Measurements from ENCODE around the gene ZNF750.

The ZNF750 gene

DNA sequence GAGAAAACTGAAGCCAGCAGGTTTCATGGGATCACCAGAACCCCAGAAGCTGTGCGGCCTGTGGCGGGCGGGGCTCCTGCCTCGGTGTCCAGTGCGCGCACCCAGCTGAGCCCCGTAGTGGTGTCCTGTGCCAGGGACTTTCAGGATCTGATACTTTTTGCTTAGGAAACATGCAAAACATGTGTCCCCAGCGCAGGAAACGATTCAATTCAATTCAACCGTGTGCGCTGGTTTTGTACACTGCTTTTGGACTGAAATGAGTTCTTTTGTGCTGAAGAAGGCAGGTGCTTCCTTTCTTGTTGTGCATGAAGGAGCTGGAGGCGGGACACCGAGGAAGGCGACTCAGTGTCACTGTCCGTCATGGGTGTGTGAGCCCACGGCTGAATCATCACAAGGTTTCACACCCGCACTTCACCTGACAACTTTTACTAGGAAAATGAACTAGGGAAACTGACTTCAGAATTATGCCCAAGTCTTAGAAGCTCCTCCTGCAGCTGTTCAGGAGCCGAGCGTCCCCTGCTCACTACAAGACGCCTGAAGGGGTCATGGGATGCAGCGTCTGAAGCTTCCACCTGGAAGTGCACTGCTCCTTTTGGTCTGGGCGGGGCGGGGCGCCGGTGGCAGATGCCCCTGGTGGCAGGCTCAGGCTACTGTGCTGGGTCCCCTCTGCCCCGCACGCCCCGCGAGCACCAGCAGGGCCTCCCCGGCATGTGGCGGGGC, 31.4 kb upstream of the ZNF750 start:
- H2AFZ ChIP-seq (ENCODE audit: insufficient read depth, low read length, poor library complexity): no peak overlapping the region
- H3K4me2 ChIP-seq (ENCODE audit: low read length): no peak overlapping the region
- H3K36me3 ChIP-seq (ENCODE audit: control insufficient read depth in 1 of 2, insufficient read depth in 2 of 2, low read length in 2 of 2): peaks cover 11 to 13% of the 10 kb centered on the region in 2 experiments
- no peak overlapping the region for H3K23ac ChIP-seq (ENCODE audit: low read length)
- H3K4ac ChIP-seq (ENCODE audit: low read depth, low read length): no peak overlapping the region
- no peak overlapping the region for H2BK120ac ChIP-seq (ENCODE audit: insufficient read depth, low read length, poor library complexity)
- no peak overlapping the region for H3K18ac ChIP-seq (ENCODE audit: low read length)
- H3K79me2 ChIP-seq (ENCODE audit: control insufficient read depth, insufficient read depth, low read length, poor library complexity): no peaks in the 10 kb centered on the region
- H3K4me1 ChIP-seq (ENCODE audit: control insufficient read depth in 1 of 2, insufficient read depth in 2 of 2, low read length in 2 of 2): peaks cover 24 to 29% of the 10 kb centered on the region in 2 experiments
- WGBS (ENCODE audit: extremely low coverage, insufficient coverage, insufficient read length): no CpG with 5 or more reads among the region's 31 CpGs
- no peaks in the 10 kb centered on the region for H3K27me3 ChIP-seq (ENCODE audit: insufficient read depth, low read length)
- no peaks in the 10 kb centered on the region for H3K9me3 ChIP-seq (ENCODE audit: insufficient read depth, low read depth, low read length)
- H4K12ac ChIP-seq (ENCODE audit: low read depth, low read length): no peak overlapping the region
- H2BK5ac ChIP-seq (ENCODE audit: low read depth, low read length, poor library complexity): no peak overlapping the region
- DNase-seq: no peak
- no peak overlapping the region for H2AK5ac ChIP-seq (ENCODE audit: low read length)
- H3K9ac ChIP-seq (ENCODE audit: low read length): no peak overlapping the region
- no peak overlapping the region for H3K4me3 ChIP-seq (ENCODE audit: low read depth, low read length)
- H3K27ac ChIP-seq (ENCODE audit: low read depth, low read length): no peak overlapping the region
- no peak overlapping the region for H4K8ac ChIP-seq (ENCODE audit: low read depth, low read length)
- peaks cover 26% of the 10 kb centered on the region for H3K79me1 ChIP-seq (ENCODE audit: low read length)
- H3K14ac ChIP-seq (ENCODE audit: low read length): no peak overlapping the region
- no peak overlapping the region for H2BK12ac ChIP-seq (ENCODE audit: low read length)
- H4K91ac ChIP-seq (ENCODE audit: low read depth, low read length): no peak overlapping the region

DNA sequence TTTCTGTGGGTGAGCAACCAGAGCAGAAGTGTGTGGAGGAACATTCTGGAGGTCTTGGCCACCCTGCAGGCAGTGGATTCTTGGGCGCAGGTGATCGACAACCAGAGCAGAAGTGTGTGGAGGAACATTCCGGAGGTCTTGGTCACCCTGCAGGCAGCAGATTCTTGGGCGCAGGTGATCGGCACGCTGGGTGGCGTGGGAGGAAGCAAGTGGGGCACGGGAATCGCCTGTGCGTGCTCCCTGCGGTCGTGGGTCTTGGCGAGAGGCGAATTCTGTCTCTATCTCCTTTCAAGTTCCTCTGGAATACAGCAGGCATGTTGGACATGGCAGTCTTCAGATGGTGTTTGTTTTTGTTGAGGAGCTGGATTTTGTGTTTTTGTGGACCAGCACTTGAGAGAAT, 30.7 kb upstream of the ZNF750 start:
- Histone ChIP-seq H3K27me3 (ENCODE audit: insufficient read depth, low read length) (no peaks in the 10 kb centered on the region), H2BK5ac (ENCODE audit: low read depth, low read length, poor library complexity) (no peak overlapping the region), H3K4me1 (ENCODE audit: control insufficient read depth in 1 of 2, insufficient read depth in 2 of 2, low read length in 2 of 2) (peaks cover 24 to 30% of the 10 kb centered on the region in 2 experiments), H4K8ac (ENCODE audit: low read depth, low read length) (no peak overlapping the region), H2AK5ac (ENCODE audit: low read length) (no peak overlapping the region), H3K4me3 (ENCODE audit: low read depth, low read length) (no peak overlapping the region), H3K4ac (ENCODE audit: low read depth, low read length) (no peak overlapping the region), H3K79me2 (ENCODE audit: control insufficient read depth, insufficient read depth, low read length, poor library complexity) (no peaks in the 10 kb centered on the region), H2BK120ac (ENCODE audit: insufficient read depth, low read length, poor library complexity) (no peak overlapping the region), H4K12ac (ENCODE audit: low read depth, low read length) (no peak overlapping the region), H3K9ac (ENCODE audit: low read length) (no peak overlapping the region), H2AFZ (ENCODE audit: insufficient read depth, low read length, poor library complexity) (no peak overlapping the region), H3K36me3 (ENCODE audit: control insufficient read depth in 1 of 2, insufficient read depth in 2 of 2, low read length in 2 of 2) (peaks cover 11 to 13% of the 10 kb centered on the region in 2 experiments), H3K18ac (ENCODE audit: low read length) (no peak overlapping the region), H2BK12ac (ENCODE audit: low read length) (no peak overlapping the region), H3K14ac (ENCODE audit: low read length) (no peak overlapping the region), H3K4me2 (ENCODE audit: low read length) (no peak overlapping the region), H3K9me3 (ENCODE audit: insufficient read depth, low read depth, low read length) (no peaks in the 10 kb centered on the region), H3K27ac (ENCODE audit: low read depth, low read length) (no peak overlapping the region), H3K79me1 (ENCODE audit: low read length) (peaks cover 21% of the 10 kb centered on the region), H3K23ac (ENCODE audit: low read length) (no peak overlapping the region), H4K91ac (ENCODE audit: low read depth, low read length) (no peak overlapping the region)
- WGBS (ENCODE audit: extremely low coverage, insufficient coverage, insufficient read length): no CpG with 5 or more reads among the region's 14 CpGs
- DNase-seq: no peak

DNA sequence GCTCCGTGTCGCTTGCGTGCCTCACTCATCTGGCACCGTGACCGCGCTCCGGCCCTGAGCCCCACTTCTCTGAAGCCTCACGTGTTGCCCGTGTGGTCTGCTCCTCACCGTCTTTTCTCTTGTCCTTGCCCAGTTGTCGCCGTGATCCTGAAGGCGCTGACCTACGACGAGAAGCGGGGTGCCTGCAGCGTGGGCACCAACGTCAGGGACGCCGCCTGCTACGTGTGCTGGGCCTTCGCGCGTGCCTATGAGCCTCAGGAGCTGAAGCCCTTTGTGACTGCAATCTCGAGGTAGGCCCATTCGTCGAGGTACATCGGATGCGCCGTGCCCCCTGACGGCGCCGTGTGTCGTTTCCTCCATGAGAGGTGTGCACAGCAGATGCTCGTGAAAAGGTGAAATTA, 30.3 kb upstream of the ZNF750 start:
- Histone ChIP-seq H2BK12ac (ENCODE audit: low read length) (no peak overlapping the region), H3K79me1 (ENCODE audit: low read length) (peaks cover 18% of the 10 kb centered on the region), H3K27me3 (ENCODE audit: insufficient read depth, low read length) (no peaks in the 10 kb centered on the region), H4K8ac (ENCODE audit: low read depth, low read length) (no peak overlapping the region), H3K4ac (ENCODE audit: low read depth, low read length) (no peak overlapping the region), H2BK120ac (ENCODE audit: insufficient read depth, low read length, poor library complexity) (no peak overlapping the region), H2AK5ac (ENCODE audit: low read length) (peak overlapping the region; percentile 2), H2BK5ac (ENCODE audit: low read depth, low read length, poor library complexity) (no peak overlapping the region), H3K18ac (ENCODE audit: low read length) (no peak overlapping the region), H4K12ac (ENCODE audit: low read depth, low read length) (no peak overlapping the region), H3K9ac (ENCODE audit: low read length) (no peak overlapping the region), H3K4me2 (ENCODE audit: low read length) (no peak overlapping the region), H3K14ac (ENCODE audit: low read length) (no peak overlapping the region), H3K4me3 (ENCODE audit: low read depth, low read length) (no peak overlapping the region), H3K23ac (ENCODE audit: low read length) (no peak overlapping the region), H3K36me3 (ENCODE audit: control insufficient read depth in 1 of 2, insufficient read depth in 2 of 2, low read length in 2 of 2) (peaks cover 11 to 13% of the 10 kb centered on the region in 2 experiments), H4K91ac (ENCODE audit: low read depth, low read length) (no peak overlapping the region), H3K79me2 (ENCODE audit: control insufficient read depth, insufficient read depth, low read length, poor library complexity) (no peaks in the 10 kb centered on the region), H3K27ac (ENCODE audit: low read depth, low read length) (no peak overlapping the region), H3K4me1 (ENCODE audit: control insufficient read depth in 1 of 2, insufficient read depth in 2 of 2, low read length in 2 of 2) (peaks cover 25 to 31% of the 10 kb centered on the region in 2 experiments), H2AFZ (ENCODE audit: insufficient read depth, low read length, poor library complexity) (no peak overlapping the region), H3K9me3 (ENCODE audit: insufficient read depth, low read depth, low read length) (no peaks in the 10 kb centered on the region)
- no peak for DNase-seq
- no CpG with 5 or more reads among the region's 35 CpGs for WGBS (ENCODE audit: extremely low coverage, insufficient coverage, insufficient read length)

DNA sequence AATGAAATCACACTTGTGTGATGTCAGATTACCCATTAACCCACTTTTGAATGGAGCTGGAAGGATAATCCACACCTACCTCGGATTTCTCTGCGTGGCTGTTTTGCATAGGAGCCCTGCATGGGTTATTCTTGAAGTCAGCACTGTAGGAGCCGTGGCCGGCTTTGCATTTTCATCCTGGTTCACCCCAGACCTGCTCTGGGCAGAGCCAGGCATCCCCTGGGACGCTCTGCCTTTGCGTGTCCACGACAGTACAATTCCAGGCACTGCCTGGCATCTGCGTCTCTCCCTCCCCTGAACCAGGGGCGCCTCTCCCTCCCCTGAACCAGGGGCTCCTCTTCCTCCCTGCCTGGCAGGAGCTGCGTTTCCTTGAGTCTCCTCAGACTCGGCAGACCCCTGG, 29.7 kb upstream of the ZNF750 start:
- Histone ChIP-seq H3K23ac (ENCODE audit: low read length) (no peak overlapping the region), H3K9me3 (ENCODE audit: insufficient read depth, low read depth, low read length) (no peaks in the 10 kb centered on the region), H4K8ac (ENCODE audit: low read depth, low read length) (no peak overlapping the region), H2BK12ac (ENCODE audit: low read length) (no peak overlapping the region), H3K18ac (ENCODE audit: low read length) (no peak overlapping the region), H3K9ac (ENCODE audit: low read length) (no peak overlapping the region), H2BK5ac (ENCODE audit: low read depth, low read length, poor library complexity) (no peak overlapping the region), H3K27me3 (ENCODE audit: insufficient read depth, low read length) (no peaks in the 10 kb centered on the region), H3K27ac (ENCODE audit: low read depth, low read length) (no peak overlapping the region), H3K36me3 (ENCODE audit: control insufficient read depth in 1 of 2, insufficient read depth in 2 of 2, low read length in 2 of 2) (peaks cover 11 to 13% of the 10 kb centered on the region in 2 experiments), H4K91ac (ENCODE audit: low read depth, low read length) (no peak overlapping the region), H3K4me3 (ENCODE audit: low read depth, low read length) (no peak overlapping the region), H3K79me2 (ENCODE audit: control insufficient read depth, insufficient read depth, low read length, poor library complexity) (no peaks in the 10 kb centered on the region), H2AFZ (ENCODE audit: insufficient read depth, low read length, poor library complexity) (no peak overlapping the region), H2BK120ac (ENCODE audit: insufficient read depth, low read length, poor library complexity) (no peak overlapping the region), H3K4me1 (ENCODE audit: control insufficient read depth in 1 of 2, insufficient read depth in 2 of 2, low read length in 2 of 2) (peaks cover 28 to 31% of the 10 kb centered on the region in 2 experiments), H3K4me2 (ENCODE audit: low read length) (no peak overlapping the region), H3K4ac (ENCODE audit: low read depth, low read length) (no peak overlapping the region), H3K14ac (ENCODE audit: low read length) (no peak overlapping the region), H2AK5ac (ENCODE audit: low read length) (no peak overlapping the region), H4K12ac (ENCODE audit: low read depth, low read length) (no peak overlapping the region), H3K79me1 (ENCODE audit: low read length) (peaks cover 17% of the 10 kb centered on the region)
- no peak for DNase-seq
- WGBS (ENCODE audit: extremely low coverage, insufficient coverage, insufficient read length): no CpG with 5 or more reads among the region's 11 CpGs
